Activated T-cell treated with anti-CD3 and anti-CD28 coated beads for 24 hours (primary cell): ENCODE measurements around the gene C11orf16.
"Not testable (repeated sequence)": the region's sequence is repeated elsewhere in the genome, so short reads cannot be mapped to it uniquely, and the experiment has no call there.

Source experiments
- DNase-seq: peaks from one replicate; pipeline ENCODE4 v3.0.0-alpha.2; 2020; ENCODE audit warnings: low read depth

Gene C11orf16

GRCh38 chr11:8932564-8933180, at the start of gene C11orf16:
Gene C11orf16 (minus strand): TSS chr11:8932947. CDS start chr11:8932308, 639 bp downstream.
- no peak for DNase-seq

GRCh38 chr11:8980485-8980884, 47.7 kb upstream of the C11orf16 start:
- no peak for DNase-seq

- not testable (repeated sequence) for DNase-seq
Measured at GRCh38 chr11:8979365-8979764, 46.6 kb upstream of the C11orf16 start.

GRCh38 chr11:8973121-8973520, 40.4 kb upstream of the C11orf16 start:
- no peak for DNase-seq

GRCh38 chr11:8971924-8972316, 39.2 kb upstream of the C11orf16 start:
- no peak for DNase-seq

- DNase-seq = no peak
Measured at GRCh38 chr11:8971196-8971923, 38.6 kb upstream of the C11orf16 start.

- no peak for DNase-seq
Measured at GRCh38 chr11:8967184-8967583, 34.4 kb upstream of the C11orf16 start.

GRCh38 chr11:8964324-8965320, 31.9 kb upstream of the C11orf16 start, which contains the start of gene TMEM9B:
Gene TMEM9B (minus strand): TSS chr11:8964442. CDS start chr11:8964313, 129 bp downstream.
- peak; percentile 75 for DNase-seq

- peak; percentile 72 for DNase-seq
Measured at GRCh38 chr11:8963569-8964323, 31.0 kb upstream of the C11orf16 start.

- DNase-seq = no peak
Measured at GRCh38 chr11:8962841-8963240, 30.1 kb upstream of the C11orf16 start.

GRCh38 chr11:8961401-8961800, 28.7 kb upstream of the C11orf16 start:
- DNase-seq = no peak

GRCh38 chr11:8959546-8960166, 26.9 kb upstream of the C11orf16 start:
- peak; percentile 16 for DNase-seq

GRCh38 chr11:8956860-8957259, 24.1 kb upstream of the C11orf16 start:
- DNase-seq = no peak

GRCh38 chr11:8948886-8949285, 16.1 kb upstream of the C11orf16 start:
- no peak for DNase-seq

- DNase-seq = no peak
Measured at GRCh38 chr11:8947230-8947943, 14.6 kb upstream of the C11orf16 start.

GRCh38 chr11:8942518-8943066, 9.8 kb upstream of the C11orf16 start, which contains the start of gene ASCL3:
Gene ASCL3 (minus strand): TSS chr11:8943016. CDS start chr11:8938161, 4,855 bp downstream.
- DNase-seq = no peak

GRCh38 chr11:8941341-8942103, 8.8 kb upstream of the C11orf16 start:
- no peak for DNase-seq

GRCh38 chr11:8937659-8938058, 4.9 kb upstream of the C11orf16 start:
- no peak for DNase-seq

GRCh38 chr11:8937159-8937558, 4.4 kb upstream of the C11orf16 start:
- DNase-seq = no peak
